ENCODE measurements around the gene ITGB4.

Gene ITGB4

DNA sequence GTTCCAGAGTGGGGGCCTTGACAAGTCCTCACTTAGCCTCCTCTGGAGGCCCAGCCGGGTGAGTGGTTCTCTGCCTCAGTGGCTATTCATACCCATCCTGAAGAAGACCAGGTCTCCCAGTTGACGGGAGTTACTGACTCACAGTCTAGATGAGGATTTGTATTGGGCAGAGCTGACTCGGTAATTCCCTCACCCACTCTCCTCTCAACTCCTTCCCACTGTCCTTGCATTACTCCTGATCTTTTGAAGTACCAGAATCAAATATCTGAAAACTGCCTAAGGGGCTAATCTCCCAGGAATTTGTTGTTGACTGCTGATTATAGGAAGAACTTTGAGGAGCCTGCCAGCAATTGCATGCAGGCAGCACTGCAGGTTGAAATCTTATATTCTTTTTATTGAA lies 40.0 kb upstream of the ITGB4 start:
- in situ Hi-C loops (cut with MboI; ENCODE audit: low sequenced_read_pairs, unreplicated experiment) = no loop called here
- no peak for DNase-seq (ENCODE audit: low spot score)
- TF ChIP-seq, protein P1, sequence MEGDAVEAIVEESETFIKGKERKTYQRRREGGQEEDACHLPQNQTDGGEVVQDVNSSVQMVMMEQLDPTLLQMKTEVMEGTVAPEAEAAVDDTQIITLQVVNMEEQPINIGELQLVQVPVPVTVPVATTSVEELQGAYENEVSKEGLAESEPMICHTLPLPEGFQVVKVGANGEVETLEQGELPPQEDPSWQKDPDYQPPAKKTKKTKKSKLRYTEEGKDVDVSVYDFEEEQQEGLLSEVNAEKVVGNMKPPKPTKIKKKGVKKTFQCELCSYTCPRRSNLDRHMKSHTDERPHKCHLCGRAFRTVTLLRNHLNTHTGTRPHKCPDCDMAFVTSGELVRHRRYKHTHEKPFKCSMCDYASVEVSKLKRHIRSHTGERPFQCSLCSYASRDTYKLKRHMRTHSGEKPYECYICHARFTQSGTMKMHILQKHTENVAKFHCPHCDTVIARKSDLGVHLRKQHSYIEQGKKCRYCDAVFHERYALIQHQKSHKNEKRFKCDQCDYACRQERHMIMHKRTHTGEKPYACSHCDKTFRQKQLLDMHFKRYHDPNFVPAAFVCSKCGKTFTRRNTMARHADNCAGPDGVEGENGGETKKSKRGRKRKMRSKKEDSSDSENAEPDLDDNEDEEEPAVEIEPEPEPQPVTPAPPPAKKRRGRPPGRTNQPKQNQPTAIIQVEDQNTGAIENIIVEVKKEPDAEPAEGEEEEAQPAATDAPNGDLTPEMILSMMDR (IDR thresholded peaks at IDR 0.05; ENCODE audit: borderline replicate concordance, control extremely low read depth, extremely low read depth, insufficient read depth, missing control alignments) = no peak

- DNase-seq (ENCODE audit: low spot score) = no peak
- TF ChIP-seq, protein P1 (IDR thresholded peaks at IDR 0.05; ENCODE audit: borderline replicate concordance, control extremely low read depth, extremely low read depth, insufficient read depth, missing control alignments) = no peak
- in situ Hi-C loops (cut with MboI; ENCODE audit: low sequenced_read_pairs, unreplicated experiment) = no loop called here
Measured at GRCh38 chr17:75683583-75683982, 37.7 kb upstream of the ITGB4 start.

- no peak for DNase-seq (ENCODE audit: low spot score)
- TF ChIP-seq, protein P1 (IDR thresholded peaks at IDR 0.05; ENCODE audit: borderline replicate concordance, control extremely low read depth, extremely low read depth, insufficient read depth, missing control alignments) = no peak
Measured at GRCh38 chr17:75684249-75684648, 37.0 kb upstream of the ITGB4 start.

GRCh38 chr17:75684924-75685323 lies 36.3 kb upstream of the ITGB4 start:
- DNase-seq (ENCODE audit: low spot score) = no peak
- TF ChIP-seq, protein P1 (IDR thresholded peaks at IDR 0.05; ENCODE audit: borderline replicate concordance, control extremely low read depth, extremely low read depth, insufficient read depth, missing control alignments) = no peak
- in situ Hi-C loops (cut with MboI; ENCODE audit: low sequenced_read_pairs, unreplicated experiment) = no loop called here

More at GRCh38 chr17:75684249-75684648, 37.0 kb upstream of the ITGB4 start:
- in situ Hi-C loops (cut with MboI; ENCODE audit: low sequenced_read_pairs, unreplicated experiment) = no loop called here

- in situ Hi-C loops (cut with MboI; ENCODE audit: low sequenced_read_pairs, unreplicated experiment) = no loop called here
- DNase-seq (ENCODE audit: low spot score) = no peak
- TF ChIP-seq, protein P1 (IDR thresholded peaks at IDR 0.05; ENCODE audit: borderline replicate concordance, control extremely low read depth, extremely low read depth, insufficient read depth, missing control alignments) = no peak
Measured at GRCh38 chr17:75685499-75685898, 35.8 kb upstream of the ITGB4 start.

DNA sequence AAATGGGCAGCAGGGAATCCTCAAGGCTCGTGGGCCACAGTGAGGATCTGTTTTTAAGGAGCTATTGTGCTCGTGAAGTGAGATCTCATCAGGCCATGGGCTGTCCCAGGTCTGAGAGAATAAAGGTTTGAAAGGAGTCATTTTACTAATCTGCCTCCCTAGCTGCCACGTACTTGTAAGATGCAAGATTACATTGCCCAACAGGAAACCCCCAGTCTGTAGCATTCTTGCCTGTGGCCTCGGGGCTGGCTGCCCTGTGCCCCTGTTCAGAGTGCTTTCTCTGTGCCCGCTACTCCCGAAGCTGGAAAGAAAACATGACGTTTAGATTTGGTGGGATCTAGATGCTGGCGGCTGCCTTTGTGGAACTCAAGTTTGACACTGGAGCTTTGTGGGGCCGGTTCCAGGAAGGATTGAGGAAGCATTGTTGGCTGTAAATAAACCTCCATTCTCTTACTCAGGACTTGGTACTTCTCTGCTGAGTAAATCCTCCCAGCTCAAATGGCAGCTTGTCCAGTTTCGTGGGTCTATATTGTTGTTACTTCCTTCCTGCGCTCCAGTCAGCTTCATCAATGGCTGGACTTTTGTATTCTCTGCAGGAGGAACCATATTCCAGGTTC lies 32.9 kb upstream of the ITGB4 start:
- TF ChIP-seq, protein P1 (IDR thresholded peaks at IDR 0.05; ENCODE audit: borderline replicate concordance, control extremely low read depth, extremely low read depth, insufficient read depth, missing control alignments) = no peak
- in situ Hi-C loops (cut with MboI; ENCODE audit: low sequenced_read_pairs, unreplicated experiment) = no loop called here
- DNase-seq (ENCODE audit: low spot score) = no peak

Measured in GM13976 (cell line).